ENCODE results near the gene FEV.

FEV gene

GRCh38 chr2:219024059-219024458 lies 39.1 kb upstream of the FEV start:
- H3K36me3 ChIP-seq (ENCODE audit: control insufficient read depth, insufficient read depth, low read length, severe bottlenecking): no peaks in the 10 kb centered on the region
- H3K27me3 ChIP-seq (replicated peaks; ENCODE audit: control insufficient read depth, insufficient read depth, low read length): peaks cover 65% of the 10 kb centered on the region
- peaks cover 9% of the 10 kb centered on the region for H3K4me1 ChIP-seq (ENCODE audit: control insufficient read depth, insufficient read depth, low read length)
- H3K9ac ChIP-seq (ENCODE audit: low read length): no peak overlapping the region
- H3K9me3 ChIP-seq (ENCODE audit: control insufficient read depth, low read length): no peaks in the 10 kb centered on the region
- no peak for DNase-seq (ENCODE audit: low read depth)
- no peak overlapping the region for H3K4me3 ChIP-seq (ENCODE audit: low read length)

- H3K9me3 ChIP-seq (ENCODE audit: control insufficient read depth, low read length): no peaks in the 10 kb centered on the region
- no peaks in the 10 kb centered on the region for H3K36me3 ChIP-seq (ENCODE audit: control insufficient read depth, insufficient read depth, low read length, severe bottlenecking)
- no peak for DNase-seq (ENCODE audit: low read depth)
- no peak overlapping the region for H3K9ac ChIP-seq (ENCODE audit: low read length)
- peaks cover 68% of the 10 kb centered on the region for H3K27me3 ChIP-seq (replicated peaks; ENCODE audit: control insufficient read depth, insufficient read depth, low read length)
- peaks cover 9% of the 10 kb centered on the region for H3K4me1 ChIP-seq (ENCODE audit: control insufficient read depth, insufficient read depth, low read length)
- H3K4me3 ChIP-seq (ENCODE audit: low read length): no peak overlapping the region
Observed at GRCh38 chr2:219023045-219023605, 38.1 kb upstream of the FEV start.

- no peak for DNase-seq (ENCODE audit: low read depth)
- H3K4me1 ChIP-seq (ENCODE audit: control insufficient read depth, insufficient read depth, low read length): peaks cover 9% of the 10 kb centered on the region
- no peak overlapping the region for H3K9ac ChIP-seq (ENCODE audit: low read length)
- H3K9me3 ChIP-seq (ENCODE audit: control insufficient read depth, low read length): no peaks in the 10 kb centered on the region
- H3K36me3 ChIP-seq (ENCODE audit: control insufficient read depth, insufficient read depth, low read length, severe bottlenecking): no peaks in the 10 kb centered on the region
- peaks cover 68% of the 10 kb centered on the region for H3K27me3 ChIP-seq (replicated peaks; ENCODE audit: control insufficient read depth, insufficient read depth, low read length)
- no peak overlapping the region for H3K4me3 ChIP-seq (ENCODE audit: low read length)
Observed at GRCh38 chr2:219022616-219023015, 37.6 kb upstream of the FEV start.

GRCh38 chr2:219022041-219022440 lies 37.1 kb upstream of the FEV start:
- H3K4me3 ChIP-seq (ENCODE audit: low read length): no peak overlapping the region
- no peak overlapping the region for H3K9ac ChIP-seq (ENCODE audit: low read length)
- H3K4me1 ChIP-seq (ENCODE audit: control insufficient read depth, insufficient read depth, low read length): peaks cover 9% of the 10 kb centered on the region
- no peaks in the 10 kb centered on the region for H3K9me3 ChIP-seq (ENCODE audit: control insufficient read depth, low read length)
- H3K27me3 ChIP-seq (replicated peaks; ENCODE audit: control insufficient read depth, insufficient read depth, low read length): peaks cover 71% of the 10 kb centered on the region
- no peak for DNase-seq (ENCODE audit: low read depth)
- H3K36me3 ChIP-seq (ENCODE audit: control insufficient read depth, insufficient read depth, low read length, severe bottlenecking): no peaks in the 10 kb centered on the region

- H3K36me3 ChIP-seq (ENCODE audit: control insufficient read depth, insufficient read depth, low read length, severe bottlenecking): no peaks in the 10 kb centered on the region
- H3K9ac ChIP-seq (ENCODE audit: low read length): no peak overlapping the region
- peaks cover 9% of the 10 kb centered on the region for H3K4me1 ChIP-seq (ENCODE audit: control insufficient read depth, insufficient read depth, low read length)
- H3K9me3 ChIP-seq (ENCODE audit: control insufficient read depth, low read length): no peaks in the 10 kb centered on the region
- H3K27me3 ChIP-seq (replicated peaks; ENCODE audit: control insufficient read depth, insufficient read depth, low read length): peaks cover 72% of the 10 kb centered on the region
- no peak overlapping the region for H3K4me3 ChIP-seq (ENCODE audit: low read length)
- no peak for DNase-seq (ENCODE audit: low read depth)
Observed at GRCh38 chr2:219021591-219021990, 36.6 kb upstream of the FEV start.

- Histone ChIP-seq H3K27me3 (replicated peaks; ENCODE audit: control insufficient read depth, insufficient read depth, low read length) (peaks cover 75% of the 10 kb centered on the region), H3K9me3 (ENCODE audit: control insufficient read depth, low read length) (no peaks in the 10 kb centered on the region), H3K4me3 (ENCODE audit: low read length) (no peak overlapping the region), H3K9ac (ENCODE audit: low read length) (no peak overlapping the region), H3K4me1 (ENCODE audit: control insufficient read depth, insufficient read depth, low read length) (peaks cover 9% of the 10 kb centered on the region), H3K36me3 (ENCODE audit: control insufficient read depth, insufficient read depth, low read length, severe bottlenecking) (no peaks in the 10 kb centered on the region)
- DNase-seq (ENCODE audit: low read depth): peak; percentile 58
Observed at GRCh38 chr2:219020604-219021365, 35.8 kb upstream of the FEV start.

- Histone ChIP-seq H3K36me3 (ENCODE audit: control insufficient read depth, insufficient read depth, low read length, severe bottlenecking) (no peaks in the 10 kb centered on the region), H3K9me3 (ENCODE audit: control insufficient read depth, low read length) (no peaks in the 10 kb centered on the region), H3K4me1 (ENCODE audit: control insufficient read depth, insufficient read depth, low read length) (peaks cover 9% of the 10 kb centered on the region), H3K4me3 (ENCODE audit: low read length) (no peak overlapping the region), H3K9ac (ENCODE audit: low read length) (no peak overlapping the region), H3K27me3 (replicated peaks; ENCODE audit: control insufficient read depth, insufficient read depth, low read length) (peaks cover 73% of the 10 kb centered on the region)
- no peak for DNase-seq (ENCODE audit: low read depth)
Observed at GRCh38 chr2:219019436-219019835, 34.5 kb upstream of the FEV start.

- Histone ChIP-seq H3K9me3 (ENCODE audit: control insufficient read depth, low read length) (no peaks in the 10 kb centered on the region), H3K4me1 (ENCODE audit: control insufficient read depth, insufficient read depth, low read length) (peaks cover 9% of the 10 kb centered on the region), H3K27me3 (replicated peaks; ENCODE audit: control insufficient read depth, insufficient read depth, low read length) (peaks cover 69% of the 10 kb centered on the region), H3K36me3 (ENCODE audit: control insufficient read depth, insufficient read depth, low read length, severe bottlenecking) (no peaks in the 10 kb centered on the region), H3K9ac (ENCODE audit: low read length) (no peak overlapping the region), H3K4me3 (ENCODE audit: low read length) (no peak overlapping the region)
- DNase-seq (ENCODE audit: low read depth): no peak
Observed at GRCh38 chr2:219018726-219019125, 33.7 kb upstream of the FEV start.

GRCh38 chr2:219018286-219018685 lies 33.3 kb upstream of the FEV start:
- Histone ChIP-seq H3K27me3 (replicated peaks; ENCODE audit: control insufficient read depth, insufficient read depth, low read length) (peaks cover 68% of the 10 kb centered on the region), H3K9me3 (ENCODE audit: control insufficient read depth, low read length) (no peaks in the 10 kb centered on the region), H3K4me1 (ENCODE audit: control insufficient read depth, insufficient read depth, low read length) (peaks cover 9% of the 10 kb centered on the region), H3K36me3 (ENCODE audit: control insufficient read depth, insufficient read depth, low read length, severe bottlenecking) (no peaks in the 10 kb centered on the region), H3K4me3 (ENCODE audit: low read length) (no peak overlapping the region), H3K9ac (ENCODE audit: low read length) (no peak overlapping the region)
- DNase-seq (ENCODE audit: low read depth): no peak

- Histone ChIP-seq H3K9ac (ENCODE audit: low read length) (no peak overlapping the region), H3K4me1 (ENCODE audit: control insufficient read depth, insufficient read depth, low read length) (peaks cover 9% of the 10 kb centered on the region), H3K4me3 (ENCODE audit: low read length) (no peak overlapping the region), H3K9me3 (ENCODE audit: control insufficient read depth, low read length) (no peaks in the 10 kb centered on the region), H3K36me3 (ENCODE audit: control insufficient read depth, insufficient read depth, low read length, severe bottlenecking) (no peaks in the 10 kb centered on the region), H3K27me3 (replicated peaks; ENCODE audit: control insufficient read depth, insufficient read depth, low read length) (peaks cover 66% of the 10 kb centered on the region)
- DNase-seq (ENCODE audit: low read depth): no peak
Observed at GRCh38 chr2:219017201-219017931, 32.4 kb upstream of the FEV start.

GRCh38 chr2:219016721-219017120 lies 31.7 kb upstream of the FEV start:
- Histone ChIP-seq H3K4me3 (ENCODE audit: low read length) (no peak overlapping the region), H3K36me3 (ENCODE audit: control insufficient read depth, insufficient read depth, low read length, severe bottlenecking) (no peaks in the 10 kb centered on the region), H3K9me3 (ENCODE audit: control insufficient read depth, low read length) (no peaks in the 10 kb centered on the region), H3K27me3 (replicated peaks; ENCODE audit: control insufficient read depth, insufficient read depth, low read length) (peaks cover 61% of the 10 kb centered on the region), H3K9ac (ENCODE audit: low read length) (no peak overlapping the region), H3K4me1 (ENCODE audit: control insufficient read depth, insufficient read depth, low read length) (peaks cover 9% of the 10 kb centered on the region)
- no peak for DNase-seq (ENCODE audit: low read depth)

Data from adipocyte (in vitro differentiated cells).